ENCODE data around the gene SPECC1.

DNA sequence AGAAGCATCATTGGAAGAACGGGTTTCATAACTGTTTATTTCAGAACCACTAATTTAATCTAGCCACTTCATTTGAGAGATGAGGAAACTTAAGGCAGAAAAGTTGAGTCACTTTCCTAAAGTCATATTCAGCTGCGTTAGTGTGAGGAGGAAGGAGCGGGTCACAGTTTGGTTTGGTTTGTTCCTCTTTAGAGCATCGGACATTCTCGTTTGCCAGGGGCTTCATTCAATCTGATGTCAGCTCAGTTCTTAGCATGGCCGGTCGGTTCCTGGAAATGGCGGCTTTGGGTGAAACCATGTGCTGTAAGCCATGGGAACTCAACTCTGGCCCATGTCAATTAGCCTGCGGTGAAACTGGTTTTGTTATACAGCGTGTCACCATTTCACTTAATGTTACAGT lies 271.7 kb downstream of the SPECC1 start:
- TF ChIP-seq NFIC (IDR thresholded peaks at IDR 0.05; ENCODE audit: borderline replicate concordance), result no peak
- no peak for TF ChIP-seq RFX5 (IDR thresholded peaks at IDR 0.05; ENCODE audit: low read length)
- no peak for TF ChIP-seq EZH2phosphoT487 (IDR thresholded peaks at IDR 0.05; ENCODE audit: borderline replicate concordance, low read depth)
- TF ChIP-seq, protein P1, sequence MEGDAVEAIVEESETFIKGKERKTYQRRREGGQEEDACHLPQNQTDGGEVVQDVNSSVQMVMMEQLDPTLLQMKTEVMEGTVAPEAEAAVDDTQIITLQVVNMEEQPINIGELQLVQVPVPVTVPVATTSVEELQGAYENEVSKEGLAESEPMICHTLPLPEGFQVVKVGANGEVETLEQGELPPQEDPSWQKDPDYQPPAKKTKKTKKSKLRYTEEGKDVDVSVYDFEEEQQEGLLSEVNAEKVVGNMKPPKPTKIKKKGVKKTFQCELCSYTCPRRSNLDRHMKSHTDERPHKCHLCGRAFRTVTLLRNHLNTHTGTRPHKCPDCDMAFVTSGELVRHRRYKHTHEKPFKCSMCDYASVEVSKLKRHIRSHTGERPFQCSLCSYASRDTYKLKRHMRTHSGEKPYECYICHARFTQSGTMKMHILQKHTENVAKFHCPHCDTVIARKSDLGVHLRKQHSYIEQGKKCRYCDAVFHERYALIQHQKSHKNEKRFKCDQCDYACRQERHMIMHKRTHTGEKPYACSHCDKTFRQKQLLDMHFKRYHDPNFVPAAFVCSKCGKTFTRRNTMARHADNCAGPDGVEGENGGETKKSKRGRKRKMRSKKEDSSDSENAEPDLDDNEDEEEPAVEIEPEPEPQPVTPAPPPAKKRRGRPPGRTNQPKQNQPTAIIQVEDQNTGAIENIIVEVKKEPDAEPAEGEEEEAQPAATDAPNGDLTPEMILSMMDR (IDR thresholded peaks at IDR 0.05), result no peak
- TF ChIP-seq FOXJ3 (CRISPR knock-in tag; IDR thresholded peaks at IDR 0.05), result no peak
- TF ChIP-seq ZBTB33 (IDR thresholded peaks at IDR 0.05; ENCODE audit: borderline replicate concordance, low read depth), result no peak
- TF ChIP-seq EP300 (IDR thresholded peaks at IDR 0.05; ENCODE audit: borderline replicate concordance in 1 of 2, low read depth in 1 of 2, low read length in 1 of 2), result no peak
- no peak for TF ChIP-seq TEAD4 (IDR thresholded peaks at IDR 0.05; ENCODE audit: borderline replicate concordance, insufficient read depth)
